Measurements from ENCODE around the gene WAC. TPM values are rescaled to one million over a fixed set of nuclear protein-coding genes. Genes with fewer than 3 reads are reported as not detected.

Gene WAC
- 102 and 117 TPM in 2 replicates for total RNA-seq

GRCh38 chr10:28532337-28533185, at the start of gene WAC:
WAC (plus strand) TSS chr10:28533118; CDS start chr10:28533580, 462 bp downstream.

Small RNA genes lying within 50 kb of the gene (small RNA-seq; reads per million reads assigned to genes)
- gene RNU4ATAC6P = not detected
- gene RNU6-1067P = not detected

Other genes starting within 250 kb of the WAC start
- 0.27 and 0.50 TPM in 2 replicates for gene MPP7, start 230.1 kb upstream of the WAC start, total RNA-seq
- 3.2 and 4.5 TPM in 2 replicates for gene BAMBI, start 144.4 kb downstream of the WAC start, total RNA-seq